Ureter (tissue), 1 donor: ENCODE results near the gene IL2RG. TPM values are rescaled to one million over a fixed set of nuclear protein-coding genes. Genes with fewer than 3 reads are reported as not detected.

Experiments
- DNase-seq: peaks from one replicate; pipeline ENCODE4 v3.0.0-alpha.2; 2020; ENCODE audit warnings: low spot score
- total RNA-seq: library from RNA; stranded (reverse); gene quantifications from one replicate; pipeline ENCODE4 v1.2.4, GENCODE V29; 2023
- donor health status: DM: yes; HTN: yes; CAD: no.

IL2RG gene
- total RNA-seq, 1 donor from 2014 or later: 5.6 TPM

DNA sequence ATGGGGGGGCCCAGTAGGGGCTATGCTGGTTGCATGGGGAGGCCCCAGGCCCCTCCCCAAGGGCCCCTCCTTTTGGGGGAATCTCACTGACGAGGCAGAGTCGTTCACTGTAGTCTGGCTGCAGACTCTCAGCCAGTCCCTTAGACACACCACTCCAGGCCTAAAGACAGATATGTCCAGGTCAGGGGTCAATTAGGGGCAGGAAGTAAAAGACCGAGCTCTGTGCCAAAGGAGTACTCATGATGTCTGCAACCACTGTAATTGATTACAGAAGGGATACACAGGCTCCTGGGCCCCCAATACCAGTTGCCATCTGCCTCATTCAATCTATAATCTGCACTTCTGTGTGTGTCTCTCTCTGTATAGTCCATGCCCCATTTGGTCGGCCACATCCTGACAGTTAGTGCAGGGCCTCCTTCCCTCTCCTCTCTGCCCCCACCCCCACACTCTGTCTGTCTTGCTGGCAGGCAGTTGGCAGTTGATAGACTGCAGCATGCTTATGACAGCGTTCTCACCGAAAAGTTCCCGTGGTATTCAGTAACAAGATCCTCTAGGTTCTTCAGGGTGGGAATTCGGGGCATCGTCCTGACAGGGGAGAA is 3.5 kb downstream of the IL2RG start:
- DNase-seq: no peak

DNA sequence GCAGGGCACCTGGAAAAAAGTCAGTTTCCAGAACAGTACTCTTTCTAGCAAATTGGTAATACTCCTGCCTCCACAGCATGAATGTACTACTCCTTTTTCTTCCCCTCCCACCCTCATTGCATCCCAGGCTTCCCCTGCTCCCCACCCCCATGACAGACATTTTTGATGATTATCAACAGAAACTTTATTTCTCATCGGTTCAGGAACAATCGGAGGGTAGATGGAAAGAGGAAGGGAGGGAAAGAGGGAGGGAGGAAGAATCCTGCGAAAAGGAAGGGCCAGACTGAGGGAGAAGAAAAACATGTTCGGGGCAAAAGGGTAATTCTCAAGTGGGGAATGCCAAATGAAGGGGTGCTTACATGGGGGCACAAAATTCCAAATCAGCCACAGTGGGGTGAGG is 4.1 kb downstream of the IL2RG start:
- no peak for DNase-seq

DNA sequence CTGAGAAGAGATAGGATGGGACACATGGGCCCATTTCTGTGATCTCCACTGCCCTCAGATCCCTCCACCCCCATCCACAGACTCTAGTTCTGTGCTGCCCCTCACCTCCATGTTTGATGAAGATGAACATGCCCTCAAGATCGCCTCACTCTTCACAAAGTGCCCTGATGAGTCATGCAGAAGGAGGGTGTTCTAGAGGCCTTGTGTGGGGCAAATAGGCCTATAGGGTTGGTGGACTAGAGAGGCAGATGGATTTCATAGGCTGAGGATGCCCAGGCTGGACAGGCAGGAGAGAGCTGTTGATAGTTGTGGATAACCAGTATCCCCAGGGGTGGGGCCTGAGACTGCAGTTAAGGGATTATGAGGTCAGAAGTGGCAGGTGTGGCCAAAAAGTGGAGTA is 5.0 kb downstream of the IL2RG start, which contains the start of gene CXorf65:
Gene CXorf65 (minus strand): TSS at position 314 of the 400 bp plus-strand sequence. CDS start 184 bp downstream, at position 130.
- DNase-seq: no peak

DNA sequence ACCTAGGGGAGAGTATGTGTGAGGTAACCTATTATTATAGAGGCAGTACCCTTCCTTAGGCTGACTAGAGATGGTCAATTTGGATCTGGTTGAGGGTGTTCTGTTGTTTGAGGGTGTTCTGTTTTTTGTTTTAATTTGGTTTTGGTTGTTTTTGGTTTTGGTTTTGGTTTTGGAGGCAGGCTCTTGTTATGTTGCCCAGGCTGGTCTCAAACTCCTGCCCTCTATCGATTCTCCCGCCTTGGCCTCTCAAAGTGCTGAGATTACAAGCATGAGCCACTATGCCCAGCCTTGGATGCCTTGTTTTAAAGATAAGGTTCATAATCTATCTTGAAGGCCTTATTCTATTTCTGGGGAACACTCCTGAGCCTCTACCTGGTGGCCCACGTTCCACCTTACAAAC is 5.7 kb downstream of the IL2RG start:
- no peak for DNase-seq

DNA sequence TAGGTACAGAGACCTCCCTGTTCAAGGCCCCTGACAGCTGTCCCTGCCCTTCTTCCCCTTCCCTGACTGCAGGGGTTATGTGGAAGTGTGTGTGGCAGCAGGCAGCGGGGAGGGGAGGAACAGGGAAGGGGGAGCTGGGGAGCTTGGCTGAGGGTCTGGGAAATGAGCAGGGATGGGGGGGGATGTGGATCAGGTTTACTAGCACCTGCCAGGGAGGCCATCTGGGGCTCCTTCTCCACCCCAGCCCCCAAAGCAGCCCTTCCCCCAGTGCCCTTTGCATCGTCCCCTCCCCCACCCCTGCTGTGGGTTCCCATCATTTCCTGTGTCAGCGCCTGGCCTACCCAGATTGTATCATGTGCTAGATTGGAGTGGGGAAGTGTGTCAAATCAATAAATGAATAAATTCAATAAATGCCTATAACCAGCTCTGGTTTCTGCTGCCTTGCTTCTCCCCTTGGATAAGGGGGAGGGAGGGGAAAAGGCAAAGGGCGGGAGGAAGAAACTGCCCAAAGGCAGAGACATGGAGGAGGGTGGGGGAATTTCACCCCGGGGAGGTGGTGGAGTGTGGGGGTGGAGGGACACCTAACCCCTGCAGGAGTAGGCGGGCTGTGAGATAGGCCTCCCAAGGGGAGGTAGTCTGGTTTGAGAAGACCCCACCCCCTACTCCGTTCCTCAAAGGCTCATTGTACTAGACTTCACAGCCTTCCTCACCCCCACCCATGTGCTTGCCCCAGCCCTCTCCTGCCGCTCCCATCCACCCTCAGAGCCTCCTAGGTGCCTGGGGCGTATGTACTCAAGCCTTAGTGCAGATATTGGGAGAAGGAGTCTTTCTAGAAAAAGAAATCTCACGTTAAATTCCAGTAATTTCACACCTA is 8.0 kb downstream of the IL2RG start:
- DNase-seq: peak; percentile 52

DNA sequence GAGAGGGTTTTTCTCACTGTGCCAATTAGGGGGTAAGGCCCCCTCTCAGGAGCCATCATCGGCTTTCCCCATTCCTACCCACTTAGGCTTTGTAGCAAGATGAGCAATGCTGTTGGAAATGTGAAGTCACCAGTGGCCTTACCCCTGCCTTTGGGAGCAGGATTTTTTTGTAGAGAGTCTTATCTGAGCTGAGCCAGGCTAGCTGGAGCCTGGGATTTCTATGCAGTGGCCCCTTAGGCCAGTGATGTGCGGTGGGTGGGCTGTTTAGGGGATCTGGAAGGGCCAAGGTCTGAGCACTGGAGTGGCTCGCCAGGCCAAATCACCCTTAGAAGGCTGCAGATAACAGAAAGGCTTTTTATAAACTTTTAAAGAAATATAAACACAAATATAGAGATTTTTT is 9.1 kb downstream of the IL2RG start:
- DNase-seq: no peak

DNA sequence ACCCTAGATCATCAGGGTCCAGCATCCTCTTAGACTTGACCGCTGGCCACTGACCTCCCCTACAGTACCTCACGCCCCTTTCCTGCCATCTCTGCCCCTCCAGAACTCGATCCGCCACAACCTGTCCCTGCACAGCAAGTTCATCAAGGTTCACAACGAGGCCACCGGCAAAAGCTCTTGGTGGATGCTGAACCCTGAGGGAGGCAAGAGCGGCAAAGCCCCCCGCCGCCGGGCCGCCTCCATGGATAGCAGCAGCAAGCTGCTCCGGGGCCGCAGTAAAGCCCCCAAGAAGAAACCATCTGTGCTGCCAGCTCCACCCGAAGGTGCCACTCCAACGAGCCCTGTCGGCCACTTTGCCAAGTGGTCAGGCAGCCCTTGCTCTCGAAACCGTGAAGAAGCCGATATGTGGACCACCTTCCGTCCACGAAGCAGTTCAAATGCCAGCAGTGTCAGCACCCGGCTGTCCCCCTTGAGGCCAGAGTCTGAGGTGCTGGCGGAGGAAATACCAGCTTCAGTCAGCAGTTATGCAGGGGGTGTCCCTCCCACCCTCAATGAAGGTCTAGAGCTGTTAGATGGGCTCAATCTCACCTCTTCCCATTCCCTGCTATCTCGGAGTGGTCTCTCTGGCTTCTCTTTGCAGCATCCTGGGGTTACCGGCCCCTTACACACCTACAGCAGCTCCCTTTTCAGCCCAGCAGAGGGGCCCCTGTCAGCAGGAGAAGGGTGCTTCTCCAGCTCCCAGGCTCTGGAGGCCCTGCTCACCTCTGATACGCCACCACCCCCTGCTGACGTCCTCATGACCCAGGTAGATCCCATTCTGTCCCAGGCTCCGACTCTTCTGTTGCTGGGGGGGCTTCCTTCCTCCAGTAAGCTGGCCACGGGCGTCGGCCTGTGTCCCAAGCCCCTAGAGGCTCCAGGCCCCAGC is 10.5 kb downstream of the IL2RG start:
- DNase-seq: no peak

DNA sequence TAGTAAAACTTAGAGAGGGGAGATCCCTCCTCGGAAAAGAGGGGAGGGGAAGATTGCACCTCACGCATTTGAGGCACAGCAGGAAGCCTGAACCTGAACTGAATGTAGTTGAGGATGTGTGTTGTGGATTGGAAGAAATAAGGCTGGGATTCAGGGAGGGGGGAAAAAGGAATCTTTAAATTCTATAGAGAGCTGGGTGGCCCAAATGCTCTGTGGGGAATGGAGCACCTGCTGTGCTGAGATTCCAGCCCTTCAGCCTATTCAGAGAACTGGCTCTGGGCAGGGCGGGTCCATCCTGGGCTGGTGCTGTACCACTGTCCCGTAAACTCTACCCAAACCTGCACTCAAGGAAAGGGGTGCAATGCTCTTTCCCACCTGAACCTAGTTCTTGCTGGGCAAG is 11.6 kb downstream of the IL2RG start:
- DNase-seq: no peak

DNA sequence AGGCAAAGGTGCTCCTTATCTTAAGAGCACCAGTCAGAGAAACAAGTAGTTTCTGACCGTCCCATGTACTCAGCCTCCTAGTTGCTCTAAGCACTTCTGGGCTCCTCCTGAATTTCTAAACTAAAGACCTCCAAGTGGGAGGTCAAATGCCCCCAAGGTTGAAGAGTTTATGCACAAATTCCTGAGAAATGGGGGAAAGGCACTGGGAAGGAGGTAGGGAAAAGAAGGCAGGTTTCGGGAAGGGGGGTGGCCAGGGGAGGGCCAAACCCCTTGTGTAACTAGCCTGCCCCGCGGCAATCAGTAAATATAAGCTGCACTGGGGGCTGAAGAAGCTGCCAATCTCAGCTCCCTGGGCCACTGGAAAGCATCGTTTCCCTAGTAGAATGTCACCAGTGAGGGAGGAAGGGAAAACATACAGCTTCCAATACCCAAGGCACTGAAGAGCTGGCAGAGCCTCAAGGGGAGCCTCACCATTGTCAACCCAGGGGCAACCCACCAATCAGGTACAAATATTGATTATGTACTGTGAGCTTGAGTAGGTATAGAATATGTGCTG is 12.3 kb downstream of the IL2RG start:
- DNase-seq: no peak

DNA sequence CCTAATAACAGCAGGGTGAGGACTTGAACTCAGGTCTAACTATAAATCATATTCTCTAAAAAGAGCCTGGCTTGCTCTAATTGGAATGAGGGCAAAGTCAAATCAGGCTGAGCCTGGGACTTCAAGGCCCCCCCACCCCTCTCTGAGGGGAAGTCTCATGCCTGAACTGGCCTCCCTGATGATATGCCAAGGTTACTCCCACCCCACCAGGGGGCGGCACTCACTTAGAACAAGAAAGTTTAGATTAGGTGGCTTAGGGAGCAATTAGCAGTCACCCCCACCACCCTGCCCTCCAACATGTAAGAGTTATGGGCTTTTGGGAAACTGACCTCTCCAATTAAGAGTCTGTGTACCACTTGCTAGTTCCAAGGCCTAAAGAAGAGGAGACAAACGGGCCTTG is 13.1 kb downstream of the IL2RG start:
- DNase-seq: peak; percentile 58

DNA sequence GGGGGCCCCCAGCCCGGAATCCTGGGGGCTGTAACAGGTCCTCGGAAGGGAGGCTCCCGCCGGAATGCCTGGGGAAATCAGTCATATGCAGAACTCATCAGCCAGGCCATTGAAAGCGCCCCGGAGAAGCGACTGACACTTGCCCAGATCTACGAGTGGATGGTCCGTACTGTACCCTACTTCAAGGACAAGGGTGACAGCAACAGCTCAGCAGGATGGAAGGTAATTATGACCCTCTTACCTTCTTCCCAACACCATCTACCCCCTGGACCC is 14.7 kb downstream of the IL2RG start:
- DNase-seq: no peak

DNA sequence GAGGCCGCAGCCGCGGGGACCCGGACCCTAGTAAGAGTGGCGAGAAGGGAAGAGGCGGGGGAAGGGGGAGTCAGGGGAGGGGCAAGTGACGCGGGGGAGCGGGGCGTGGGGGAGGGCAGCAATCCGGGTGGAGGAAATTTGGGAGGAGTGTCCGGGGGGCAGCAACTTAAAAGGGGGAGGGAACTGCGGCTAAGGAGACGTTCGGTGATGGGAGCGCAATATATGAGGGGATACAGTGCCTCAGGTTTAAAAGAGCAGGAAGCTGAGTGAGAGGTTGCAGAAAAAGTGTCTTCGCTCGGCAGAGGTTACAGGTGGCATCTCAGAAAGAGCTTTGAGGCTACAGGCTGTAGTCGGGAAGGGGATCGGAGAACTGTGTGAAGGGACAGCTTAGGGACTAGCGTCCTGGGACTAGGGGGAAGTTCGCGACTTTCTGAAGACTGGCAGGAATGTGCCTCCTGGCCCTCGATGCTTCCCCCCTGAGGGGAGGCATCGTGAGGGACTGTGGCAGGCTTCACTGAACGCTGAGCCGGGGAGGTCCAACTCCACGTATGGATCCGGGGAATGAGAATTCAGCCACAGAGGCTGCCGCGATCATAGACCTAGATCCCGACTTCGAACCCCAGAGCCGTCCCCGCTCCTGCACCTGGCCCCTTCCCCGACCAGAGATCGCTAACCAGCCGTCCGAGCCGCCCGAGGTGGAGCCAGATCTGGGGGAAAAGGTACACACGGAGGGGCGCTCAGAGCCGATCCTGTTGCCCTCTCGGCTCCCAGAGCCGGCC is 15.2 kb downstream of the IL2RG start:
- no peak for DNase-seq

DNA sequence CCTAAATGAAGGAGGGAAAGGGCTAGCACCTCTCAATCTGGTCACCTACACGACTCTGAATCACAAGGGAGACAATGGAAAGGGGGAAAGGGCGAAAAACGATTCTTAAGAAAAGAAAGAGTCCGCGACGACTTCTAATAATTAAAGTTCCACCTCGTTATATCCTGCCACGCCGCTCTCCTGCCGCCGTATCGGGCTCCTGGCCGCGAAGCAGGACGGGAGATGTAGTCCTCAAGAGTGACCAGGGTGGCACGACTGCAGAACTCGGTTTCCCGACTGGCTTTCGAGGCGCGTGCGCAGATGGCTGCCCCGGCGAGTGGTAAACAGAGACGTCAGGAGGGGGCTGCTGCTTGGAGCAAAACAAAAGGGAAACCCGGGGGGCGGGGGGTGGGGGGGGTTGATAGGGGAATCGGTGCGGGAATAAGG is 15.8 kb downstream of the IL2RG start, which contains the start of gene FOXO4:
Gene FOXO4 (plus strand): TSS at position 297 of the 426 bp plus-strand sequence. CDS start 678 bp downstream, outside the sequence.
- DNase-seq: peak; percentile 90

DNA sequence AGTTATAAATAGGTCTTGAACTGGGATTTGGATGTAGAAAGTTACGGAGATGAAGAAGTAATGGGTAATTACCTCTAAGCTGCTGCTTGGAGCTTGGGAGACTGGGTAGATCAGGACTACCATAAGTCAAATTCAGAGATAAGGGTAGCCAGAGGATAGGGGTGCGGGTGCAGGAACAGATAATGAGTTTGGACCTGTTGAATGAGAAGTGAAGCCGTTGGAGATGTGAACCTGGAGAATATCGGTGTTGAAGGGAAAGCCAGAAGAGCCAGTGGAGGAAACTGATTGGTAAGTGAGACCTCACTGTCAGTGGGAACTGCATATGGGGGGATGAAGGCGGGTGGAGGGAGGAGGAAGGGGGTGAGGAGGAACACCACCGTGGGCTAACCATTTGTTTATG is 16.3 kb downstream of the IL2RG start:
- peak; percentile 29 for DNase-seq

DNA sequence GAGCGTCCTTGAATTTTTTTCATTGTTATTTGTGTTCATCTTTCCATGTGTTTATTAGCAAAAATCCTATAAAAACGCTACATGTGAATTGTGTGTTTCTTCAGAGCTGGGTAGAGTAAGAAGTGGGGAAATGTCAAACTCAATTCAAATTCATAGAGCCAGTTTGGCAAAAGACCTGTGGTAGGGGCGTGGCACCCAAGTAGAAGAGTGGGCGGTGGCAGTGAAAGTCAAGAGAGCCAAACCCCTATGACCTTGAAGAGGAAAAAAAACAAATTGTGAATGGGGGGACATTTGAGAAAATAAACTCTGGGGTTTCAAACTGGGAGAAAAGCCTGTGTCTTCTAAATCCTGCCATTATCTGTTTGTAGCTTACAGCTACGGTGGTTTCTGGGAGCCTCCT is 20.1 kb downstream of the IL2RG start:
- no peak for DNase-seq

DNA sequence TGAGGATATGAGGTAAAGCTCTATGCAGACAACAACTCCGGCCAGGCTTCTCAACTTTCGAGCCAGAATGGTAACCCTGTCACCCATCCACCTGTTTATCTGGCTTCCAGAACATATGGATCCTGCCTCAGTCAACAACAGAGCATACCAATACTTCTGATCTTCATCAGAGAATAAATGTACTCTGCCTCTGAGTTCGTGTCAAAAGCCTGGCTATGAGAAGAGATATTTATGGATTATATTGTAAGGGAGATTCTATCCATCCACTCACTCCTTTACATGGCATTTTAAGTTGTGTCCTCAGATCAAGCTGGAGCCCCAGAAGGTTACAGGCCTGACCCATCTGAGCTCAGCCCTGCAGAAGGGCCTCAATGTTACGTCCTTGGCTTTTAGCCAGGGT is 25.5 kb downstream of the IL2RG start:
- no peak for DNase-seq

DNA sequence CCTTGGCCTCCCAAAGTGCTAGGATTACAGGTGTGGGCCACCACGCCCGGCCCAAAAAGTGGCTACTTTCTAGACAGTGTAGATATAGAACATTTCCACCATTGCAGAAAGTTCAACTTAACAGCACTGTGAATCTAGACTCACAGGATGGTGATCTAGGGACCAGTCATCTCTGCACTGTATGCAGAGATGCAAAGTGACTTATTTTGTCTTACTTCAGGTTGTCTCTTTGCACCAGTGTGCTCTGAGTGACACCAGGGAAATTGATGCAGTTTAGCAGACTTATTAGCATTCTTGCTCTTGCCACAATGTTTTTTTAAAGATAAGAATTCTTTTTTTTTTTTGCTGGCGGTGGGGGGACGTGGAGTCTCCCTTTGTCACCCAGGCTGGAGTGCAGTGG is 28.6 kb downstream of the IL2RG start:
- no peak for DNase-seq

DNA sequence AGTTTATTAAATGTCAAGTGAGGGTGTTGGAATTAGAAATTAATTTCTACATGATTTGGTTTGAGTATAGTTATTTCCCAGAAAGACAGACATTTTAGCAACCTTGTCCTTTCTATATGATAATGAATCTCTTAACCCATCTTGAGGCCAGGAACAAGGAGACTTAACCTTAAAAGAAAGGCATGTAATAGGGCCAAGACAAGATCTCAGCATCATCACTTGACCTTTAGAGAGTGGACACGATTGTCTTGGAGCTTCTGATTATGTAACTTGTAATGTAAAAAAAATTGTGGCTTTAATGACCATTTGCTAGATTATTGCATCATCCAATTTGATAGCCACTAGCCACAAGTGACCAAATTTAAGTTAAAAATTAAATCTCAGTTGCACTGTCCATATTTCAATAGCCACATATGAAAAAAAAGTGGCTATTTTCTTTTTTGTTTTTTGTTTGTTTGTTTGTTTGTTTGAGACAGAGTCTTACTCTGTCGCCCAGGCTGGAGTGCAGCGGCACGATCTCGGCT is 29.2 kb downstream of the IL2RG start:
- no peak for DNase-seq

DNA sequence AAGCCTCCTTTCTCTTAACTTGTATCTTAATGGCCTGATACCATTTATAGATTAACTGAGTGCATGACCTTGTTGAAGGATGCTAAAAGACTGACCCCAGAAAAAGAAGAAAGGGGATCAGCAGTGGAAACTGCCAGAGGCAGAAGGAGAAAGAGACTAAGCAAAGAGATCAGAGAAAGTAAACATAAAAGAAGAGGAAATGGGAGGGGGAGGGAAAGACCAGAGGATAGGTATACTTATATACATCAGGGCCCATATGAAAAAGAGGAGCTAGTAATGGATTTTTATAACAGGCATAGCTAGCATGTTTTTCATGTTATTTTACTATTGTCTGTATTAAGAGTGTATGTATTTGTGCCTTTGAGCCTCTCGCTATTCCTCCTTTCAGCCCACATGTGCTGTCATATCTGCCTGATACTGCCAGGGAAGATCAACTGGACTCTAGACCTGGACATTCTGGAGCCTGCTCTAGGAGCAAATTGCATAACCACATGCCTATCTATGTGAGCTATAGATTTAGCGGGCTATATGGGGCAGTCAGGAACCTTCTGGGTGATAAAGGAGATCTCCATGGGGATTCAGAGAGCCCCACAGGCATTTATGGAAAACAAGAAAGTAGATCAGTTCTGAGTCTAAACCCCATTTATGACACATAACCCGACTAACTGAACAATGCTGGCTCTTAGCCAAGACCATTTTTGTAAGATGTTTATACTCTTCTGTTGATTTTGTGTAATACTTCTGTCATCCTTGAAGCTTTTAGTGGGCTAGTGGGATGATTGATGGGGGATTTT is 29.9 kb downstream of the IL2RG start:
- no peak for DNase-seq

DNA sequence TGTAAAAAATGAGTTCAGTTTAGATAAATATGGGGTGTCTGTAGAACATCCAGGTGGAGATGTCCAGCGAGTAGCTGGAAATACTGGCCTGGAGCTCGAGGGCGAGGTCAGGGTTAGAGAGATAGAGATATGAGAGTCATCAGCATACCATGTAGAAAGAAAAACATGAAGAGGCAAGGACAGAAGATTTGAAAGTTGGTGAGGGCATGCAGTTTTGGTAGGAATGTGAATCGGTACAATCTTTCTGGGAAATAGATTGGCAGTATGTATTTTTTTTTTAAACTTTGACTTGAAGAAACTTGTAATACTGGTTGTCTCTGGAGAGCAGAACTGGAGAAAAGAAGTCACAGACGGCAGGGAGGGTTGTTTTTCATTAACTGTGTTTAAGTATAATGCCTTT is 40.8 kb downstream of the IL2RG start:
- DNase-seq: no peak
